Activated naive CD8-positive, alpha-beta T cell treated with anti-CD3 and anti-CD28 coated beads, Interleukin-2, amount 10 ng/mL, durations not matched to agents 7 days and 5 days (primary cell): ENCODE measurements around the gene TSHZ3. TPM values are rescaled to one million over a fixed set of nuclear protein-coding genes. Genes with fewer than 3 reads are reported as not detected.

ENCODE experiments used
- ATAC-seq: fragments of 150-1000 bp; cut with Tn5 transposase; one replicate; pipeline ENCODE4 v1.10.0; 2021; ENCODE audit warnings: low read depth, moderate library complexity
- POLR2A ChIA-PET: fragments of 350-600 bp; sonication (Branson Sonifier 250); formaldehyde crosslinking; loops from one replicate; lab custom pipeline; 2021; ENCODE audit warnings: antibody characterized with exemption; lab: Charles Lee
- DNase-seq: peaks from one replicate; pipeline ENCODE4 v3.0.0; 2021
- H3K27ac Mint-ChIP-seq: one replicate; pipeline ENCODE4 v1.8.0; 2022; ENCODE audit warnings: mild to moderate bottlenecking, mixed read lengths
- H3K27me3 Mint-ChIP-seq: one replicate; pipeline ENCODE4 v1.8.0; 2022; ENCODE audit warnings: mild to moderate bottlenecking, moderate library complexity, mixed read lengths
- H3K36me3 Mint-ChIP-seq: one replicate; pipeline ENCODE4 v1.8.0; 2021; ENCODE audit warnings: mild to moderate bottlenecking, mixed read lengths
- H3K4me1 Mint-ChIP-seq: one replicate; pipeline ENCODE4 v1.8.0; 2021; ENCODE audit warnings: mixed read lengths
- H3K4me3 Mint-ChIP-seq: one replicate; pipeline ENCODE4 v1.8.0; 2022; ENCODE audit warnings: mild to moderate bottlenecking, moderate library complexity, mixed read lengths
- H3K9me3 Mint-ChIP-seq: one replicate; pipeline ENCODE4 v1.8.0; 2021; ENCODE audit warnings: mixed read lengths
- total RNA-seq, 2 experiments: library from RNA; stranded (reverse); gene quantifications; one replicate each; pipeline ENCODE4 v1.2.3, GENCODE V29; 2021

TSHZ3 gene
- total RNA-seq, 2 experiments from 2014 or later, result 0.45 to 1.00 TPM

DNA sequence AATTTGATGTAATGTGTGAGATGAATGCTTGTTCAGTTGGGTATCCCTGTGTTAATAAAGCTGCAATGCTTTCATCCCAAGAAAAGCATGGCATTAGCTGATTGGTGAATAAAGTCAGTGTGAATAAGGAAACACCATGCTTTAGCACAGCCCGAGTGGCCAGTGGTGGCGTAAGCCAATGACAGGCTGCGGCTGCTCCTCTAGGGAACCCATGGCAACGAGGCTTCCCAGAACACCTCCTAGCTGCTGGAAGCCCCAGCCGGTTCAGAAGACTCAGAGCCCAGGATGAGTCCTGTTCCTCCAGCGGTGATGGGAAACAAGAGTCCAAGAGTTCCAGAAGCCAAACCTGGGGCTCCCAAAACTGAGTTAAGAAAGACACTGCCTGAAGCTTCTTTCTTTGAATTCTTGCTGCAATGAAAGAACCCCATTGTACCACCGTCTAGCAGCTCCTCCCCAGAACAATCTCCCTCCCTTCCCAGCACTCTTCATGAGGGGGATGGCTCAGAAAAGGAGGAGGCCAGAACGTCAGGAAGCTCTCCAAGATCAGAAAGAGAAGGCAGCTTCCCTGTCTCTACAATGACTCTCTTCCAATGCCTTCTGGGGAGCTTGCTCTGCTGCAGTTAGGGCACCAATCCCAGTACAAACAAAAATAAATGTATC lies 58.2 kb downstream of the TSHZ3 start:
- no peaks in the 10 kb centered on the region for H3K9me3 Mint-ChIP-seq
- peaks cover 5% of the 10 kb centered on the region for H3K27me3 Mint-ChIP-seq
- peaks cover under 1% of the 10 kb centered on the region for H3K4me1 Mint-ChIP-seq
- H3K4me3 Mint-ChIP-seq, result no peak overlapping the region
- ATAC-seq, result no peak
- H3K27ac Mint-ChIP-seq, result no peak overlapping the region
- DNase-seq, result no peak
- POLR2A ChIA-PET, result no interaction called here
- H3K36me3 Mint-ChIP-seq, result no peaks in the 10 kb centered on the region

DNA sequence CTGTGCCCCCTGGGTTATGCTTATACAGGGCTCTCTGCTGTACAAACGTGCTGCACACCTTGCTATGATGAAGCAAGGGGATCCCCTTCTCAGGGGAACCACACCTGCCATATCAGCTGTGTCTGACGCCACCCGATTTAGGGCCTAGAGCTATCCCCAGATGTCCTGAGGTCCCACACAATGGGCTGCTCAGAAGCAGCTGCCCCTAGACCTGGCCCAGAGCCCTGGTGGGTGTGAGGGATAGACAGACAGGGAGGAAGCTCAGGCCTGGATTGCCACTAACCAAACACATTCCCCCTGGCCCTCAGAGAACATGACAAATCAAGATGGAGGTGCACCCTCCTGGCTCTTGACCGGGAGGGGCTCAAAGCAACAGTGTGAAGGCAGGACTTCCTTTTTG lies 59.3 kb downstream of the TSHZ3 start:
- no peak for ATAC-seq

DNA sequence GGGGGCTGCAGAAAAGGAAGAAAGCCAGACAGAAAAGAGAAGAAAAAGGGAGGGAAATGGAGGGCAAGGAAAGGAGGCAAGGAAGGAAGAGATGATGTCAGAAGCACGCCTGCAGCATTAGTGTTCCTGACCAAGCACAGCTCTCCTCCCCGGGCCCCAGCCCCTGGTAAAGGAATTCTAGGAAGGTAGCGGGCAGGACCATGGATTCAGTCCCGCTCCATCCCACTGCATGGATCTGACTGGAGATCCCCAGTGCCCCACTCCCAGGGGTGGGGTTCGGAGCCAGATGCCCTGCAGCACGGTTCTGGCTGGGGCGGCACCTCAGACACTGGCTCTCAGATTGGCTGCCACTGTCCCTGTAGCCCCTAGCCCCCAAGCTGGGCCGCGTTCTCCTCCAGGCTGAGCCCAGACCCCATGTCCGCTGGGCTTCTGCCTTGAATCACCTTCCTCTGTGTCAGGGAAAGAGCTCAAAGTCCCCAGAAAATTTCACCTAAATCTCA lies 59.8 kb downstream of the TSHZ3 start:
- POLR2A ChIA-PET, result no interaction called here
- Mint-ChIP-seq H3K27me3 (peaks cover 5% of the 10 kb centered on the region), H3K4me1 (peaks cover 3% of the 10 kb centered on the region)

More for the DNA sequence above, 59.3 kb downstream of the TSHZ3 start:
- no peaks in the 10 kb centered on the region for H3K36me3 Mint-ChIP-seq
- H3K9me3 Mint-ChIP-seq, result no peaks in the 10 kb centered on the region
- H3K27me3 Mint-ChIP-seq, result peaks cover 5% of the 10 kb centered on the region
- H3K4me1 Mint-ChIP-seq, result peaks cover 3% of the 10 kb centered on the region
- POLR2A ChIA-PET, result no interaction called here
- no peak overlapping the region for H3K4me3 Mint-ChIP-seq
- H3K27ac Mint-ChIP-seq, result no peak overlapping the region
- DNase-seq, result no peak

DNA sequence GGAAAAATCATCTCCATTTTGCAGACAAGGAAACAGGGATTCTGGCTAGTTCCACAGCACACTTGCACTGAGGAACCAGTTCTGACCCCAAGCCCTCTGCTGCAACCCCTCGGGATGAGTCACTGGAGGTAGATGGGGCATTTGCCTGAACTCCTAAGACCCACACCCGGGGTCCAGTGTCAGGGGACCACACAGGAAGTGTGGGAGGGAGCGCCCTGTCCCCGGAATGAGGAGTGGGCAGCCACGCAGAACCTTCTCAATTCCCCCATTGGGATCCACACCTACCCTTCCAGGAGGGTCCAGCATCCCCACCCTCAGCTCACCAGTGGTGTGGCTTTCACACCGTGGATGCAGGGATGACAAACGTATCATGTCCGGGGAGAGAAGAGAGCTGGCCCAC lies 62.7 kb downstream of the TSHZ3 start:
- no peak overlapping the region for H3K27ac Mint-ChIP-seq
- POLR2A ChIA-PET, result no interaction called here
- ATAC-seq (no peak), DNase-seq (no peak)
- H3K9me3 Mint-ChIP-seq, result no peaks in the 10 kb centered on the region
- no peaks in the 10 kb centered on the region for H3K36me3 Mint-ChIP-seq
- peaks cover 3% of the 10 kb centered on the region for H3K4me1 Mint-ChIP-seq
- no peaks in the 10 kb centered on the region for H3K27me3 Mint-ChIP-seq
- H3K4me3 Mint-ChIP-seq, result no peak overlapping the region

More for the DNA sequence above, 59.8 kb downstream of the TSHZ3 start:
- Mint-ChIP-seq H3K4me3 (no peak overlapping the region), H3K36me3 (no peaks in the 10 kb centered on the region), H3K27ac (no peak overlapping the region), H3K9me3 (no peaks in the 10 kb centered on the region)
- ATAC-seq, result no peak
- DNase-seq, result no peak

DNA sequence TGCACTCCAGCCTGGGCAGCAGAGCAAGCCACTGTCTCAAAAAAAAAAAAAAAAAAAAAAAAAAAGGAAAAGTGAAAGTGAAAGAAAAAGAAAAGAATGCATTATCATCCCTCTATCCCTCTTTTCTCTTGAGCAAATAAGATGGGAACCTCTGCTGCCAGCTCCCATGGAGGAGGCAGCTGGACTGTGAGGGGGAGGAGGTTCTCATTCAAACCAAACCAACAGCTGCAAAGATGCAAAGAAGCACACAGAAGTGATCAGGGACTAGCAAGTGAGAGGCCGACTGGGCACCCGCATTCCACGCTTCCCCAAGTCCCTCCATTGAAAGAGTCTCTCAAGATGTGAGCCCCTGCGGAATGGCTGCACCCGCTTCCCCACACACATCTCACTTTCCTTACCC lies 63.5 kb downstream of the TSHZ3 start:
- no peak overlapping the region for H3K4me3 Mint-ChIP-seq
- peaks cover 3% of the 10 kb centered on the region for H3K4me1 Mint-ChIP-seq
- H3K36me3 Mint-ChIP-seq, result no peaks in the 10 kb centered on the region
- DNase-seq, result no peak
- POLR2A ChIA-PET, result interaction anchor here (0.6 kb wide), 1 partner anchor 496 kb away, joined by 3 read pairs; no protein-coding TSS in a partner anchor
- ATAC-seq, result no peak
- H3K27me3 Mint-ChIP-seq, result no peaks in the 10 kb centered on the region
- no peak overlapping the region for H3K27ac Mint-ChIP-seq
- H3K9me3 Mint-ChIP-seq, result no peaks in the 10 kb centered on the region

DNA sequence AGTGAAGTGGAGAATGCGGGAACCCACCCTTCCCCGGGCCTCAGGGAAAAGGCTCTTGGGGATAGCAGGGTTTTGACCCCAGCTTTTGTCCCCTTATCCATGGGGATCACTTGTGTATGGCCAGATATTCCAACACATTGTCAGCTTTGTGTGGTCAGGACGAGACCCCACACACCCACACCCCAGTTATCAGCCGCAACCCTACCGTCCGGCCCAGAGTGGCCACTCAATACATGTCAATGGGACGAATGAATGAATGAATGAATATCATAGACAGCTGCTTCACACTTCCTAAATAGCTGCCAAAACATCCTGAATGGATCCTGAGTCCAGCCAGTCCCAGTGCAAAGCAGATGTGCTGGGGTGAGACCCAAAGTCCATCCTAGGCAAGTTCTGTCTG lies 64.6 kb downstream of the TSHZ3 start:
- DNase-seq (no peak), ATAC-seq (no peak)
- Mint-ChIP-seq H3K36me3 (no peaks in the 10 kb centered on the region), H3K9me3 (no peaks in the 10 kb centered on the region), H3K4me3 (no peak overlapping the region), H3K27me3 (no peaks in the 10 kb centered on the region), H3K27ac (no peak overlapping the region), H3K4me1 (peaks cover 3% of the 10 kb centered on the region)
- POLR2A ChIA-PET, result no interaction called here

DNA sequence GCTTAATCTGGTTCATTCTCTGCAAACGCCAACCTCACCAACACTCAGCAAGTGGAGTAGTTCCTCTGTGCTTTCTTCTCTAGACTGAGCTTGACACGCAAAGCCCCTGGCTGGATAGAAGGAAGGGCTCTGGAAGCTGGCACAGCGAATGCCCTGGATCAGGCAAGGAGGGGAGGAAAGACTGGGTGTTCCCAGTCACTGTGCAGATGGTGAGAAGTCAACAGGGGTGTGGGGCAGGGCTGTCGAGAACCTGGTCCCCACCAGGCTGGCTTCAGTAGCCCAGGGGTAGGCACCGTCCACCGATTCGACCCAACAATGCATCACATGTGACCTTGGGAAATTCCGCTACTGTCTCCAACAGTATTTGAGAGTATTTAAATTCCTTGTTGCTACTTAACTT lies 65.5 kb downstream of the TSHZ3 start:
- no peak for ATAC-seq
- POLR2A ChIA-PET, result no interaction called here

DNA sequence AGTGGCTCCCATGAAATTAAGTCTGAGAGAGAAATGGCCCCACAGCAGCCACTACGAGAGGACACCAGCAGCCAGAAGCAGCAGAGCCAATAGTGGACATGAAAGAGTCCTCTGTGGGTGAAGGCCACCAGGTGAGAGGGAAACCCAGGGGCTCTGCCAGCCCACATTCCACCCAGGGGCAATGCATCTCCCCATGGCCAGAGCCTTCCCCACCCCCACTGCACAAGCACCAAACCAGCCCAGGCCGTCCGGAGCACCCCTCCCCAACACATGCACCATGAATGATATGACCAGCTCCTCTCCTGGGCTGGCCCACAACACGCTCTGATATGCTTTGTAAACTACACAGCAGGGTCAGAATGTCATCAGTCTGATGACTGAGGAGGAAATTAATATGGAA lies 66.9 kb downstream of the TSHZ3 start:
- POLR2A ChIA-PET, result no interaction called here
- Mint-ChIP-seq H3K4me3 (no peak overlapping the region), H3K36me3 (no peaks in the 10 kb centered on the region), H3K27ac (no peak overlapping the region), H3K4me1 (peaks cover 3% of the 10 kb centered on the region), H3K27me3 (no peaks in the 10 kb centered on the region), H3K9me3 (no peaks in the 10 kb centered on the region)
- no peak for DNase-seq
- ATAC-seq, result no peak

More for the DNA sequence above, 65.5 kb downstream of the TSHZ3 start:
- no peaks in the 10 kb centered on the region for H3K27me3 Mint-ChIP-seq
- no peak for DNase-seq
- no peaks in the 10 kb centered on the region for H3K9me3 Mint-ChIP-seq
- H3K36me3 Mint-ChIP-seq, result no peaks in the 10 kb centered on the region
- peaks cover 3% of the 10 kb centered on the region for H3K4me1 Mint-ChIP-seq
- no peak overlapping the region for H3K27ac Mint-ChIP-seq
- no peak overlapping the region for H3K4me3 Mint-ChIP-seq

DNA sequence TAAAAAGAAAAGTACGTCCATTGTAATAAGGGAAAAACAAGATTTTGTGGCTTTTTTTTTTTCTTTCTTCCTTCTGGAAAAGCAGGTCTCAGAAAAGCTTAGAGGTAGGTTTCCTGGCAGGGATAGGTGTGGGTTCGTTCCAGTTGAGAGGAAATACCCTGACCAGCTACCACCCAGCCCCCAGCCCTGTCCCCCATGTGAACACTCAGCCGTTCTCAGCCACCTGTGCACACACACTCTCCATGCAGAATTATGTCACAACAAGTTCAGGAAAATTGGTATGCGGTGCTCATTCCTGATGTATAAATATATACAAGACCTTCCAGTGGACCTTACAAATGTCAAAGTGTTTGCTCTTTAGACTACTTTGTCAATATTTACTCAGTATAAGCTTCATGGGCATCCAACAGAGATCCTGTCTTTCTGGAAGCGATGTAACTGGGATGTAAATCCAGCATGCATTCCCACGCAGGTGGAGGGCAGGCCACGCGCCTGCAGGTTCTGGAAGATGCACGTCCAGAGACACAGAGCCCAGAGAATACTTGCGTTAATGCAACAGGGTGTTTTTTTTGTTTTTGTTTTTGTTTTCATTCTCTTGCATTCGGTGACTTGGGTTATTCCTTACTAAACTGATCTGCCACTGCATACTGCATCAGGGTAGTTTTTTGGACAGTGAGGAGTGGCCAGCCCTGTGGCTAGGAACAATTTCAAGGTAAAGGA lies 68.8 kb downstream of the TSHZ3 start:
- POLR2A ChIA-PET, result no interaction called here
- ATAC-seq (no peak), DNase-seq (no peak)
- H3K36me3 Mint-ChIP-seq, result no peaks in the 10 kb centered on the region
- H3K27ac Mint-ChIP-seq, result no peak overlapping the region
- no peaks in the 10 kb centered on the region for H3K4me1 Mint-ChIP-seq
- no peaks in the 10 kb centered on the region for H3K9me3 Mint-ChIP-seq
- no peaks in the 10 kb centered on the region for H3K27me3 Mint-ChIP-seq
- no peak overlapping the region for H3K4me3 Mint-ChIP-seq

DNA sequence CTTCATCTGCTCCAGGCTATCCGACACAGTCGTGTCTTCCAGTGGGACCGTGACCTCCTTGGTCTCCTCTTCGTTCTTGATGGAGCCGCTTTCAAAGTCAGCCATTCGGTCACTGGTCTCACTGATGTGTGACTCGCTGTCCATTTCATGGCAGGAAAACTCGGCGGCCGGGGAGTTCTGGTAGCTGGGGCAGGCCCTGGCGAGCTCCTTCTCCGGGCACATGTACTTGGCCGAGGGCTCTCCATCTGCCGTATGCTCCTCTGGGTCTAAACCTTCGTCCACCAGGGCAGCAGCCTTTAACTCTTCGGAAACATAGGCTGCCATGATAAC lies 69.8 kb downstream of the TSHZ3 start:
- ATAC-seq (no peak), DNase-seq (no peak)
- no peaks in the 10 kb centered on the region for H3K9me3 Mint-ChIP-seq
- H3K27me3 Mint-ChIP-seq, result peaks cover 2% of the 10 kb centered on the region
- POLR2A ChIA-PET, result no interaction called here
- H3K36me3 Mint-ChIP-seq, result no peaks in the 10 kb centered on the region
- H3K4me3 Mint-ChIP-seq, result no peak overlapping the region
- no peaks in the 10 kb centered on the region for H3K4me1 Mint-ChIP-seq
- H3K27ac Mint-ChIP-seq, result no peak overlapping the region

DNA sequence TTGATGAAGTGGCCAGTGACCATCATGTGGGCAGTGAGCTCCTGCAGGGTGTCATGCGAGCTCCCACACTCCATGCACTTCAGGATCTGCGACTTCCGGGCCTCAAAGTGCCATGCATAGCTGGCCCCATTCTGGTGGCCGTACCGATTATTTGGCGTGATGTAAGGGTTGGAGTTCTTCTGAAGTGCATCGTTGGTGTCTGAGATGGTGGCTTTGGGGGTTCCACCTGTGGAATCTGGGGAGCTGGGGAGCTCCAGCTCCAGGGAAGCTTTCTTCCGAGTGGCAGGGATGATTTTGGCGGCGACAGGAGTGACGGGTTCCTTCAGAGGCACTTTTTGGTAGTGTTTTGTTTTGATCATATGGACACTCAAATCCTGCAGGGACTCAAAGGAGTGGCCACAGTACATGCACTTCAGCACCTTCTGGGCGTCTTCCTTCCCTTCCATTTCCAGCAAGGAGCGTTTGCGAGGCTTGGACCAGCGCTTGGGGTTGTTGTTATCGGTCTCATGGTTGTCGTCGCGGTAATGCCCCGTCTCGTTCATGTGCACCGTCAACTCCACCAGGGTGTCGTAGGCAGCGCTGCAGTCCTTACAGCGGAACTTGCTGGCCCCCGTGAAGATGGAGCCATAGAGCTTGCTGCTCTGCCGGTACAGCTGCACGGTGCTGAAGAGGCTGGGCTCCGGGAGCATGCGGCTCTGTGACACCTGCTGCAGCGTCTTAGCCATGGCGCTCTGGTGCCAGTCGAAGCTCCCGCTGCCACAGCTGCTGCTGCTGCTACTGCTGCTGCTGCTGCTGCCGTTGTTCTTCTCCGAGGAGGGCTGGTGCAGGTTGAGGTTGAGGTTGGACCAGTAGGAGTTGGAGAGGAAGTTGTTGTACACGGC lies 70.4 kb downstream of the TSHZ3 start:
- Mint-ChIP-seq H3K36me3 (no peaks in the 10 kb centered on the region), H3K27me3 (peaks cover 2% of the 10 kb centered on the region), H3K9me3 (no peaks in the 10 kb centered on the region), H3K4me1 (no peaks in the 10 kb centered on the region), H3K4me3 (no peak overlapping the region), H3K27ac (no peak overlapping the region)
- no peak for ATAC-seq
- POLR2A ChIA-PET, result no interaction called here
- DNase-seq, result no peak

DNA sequence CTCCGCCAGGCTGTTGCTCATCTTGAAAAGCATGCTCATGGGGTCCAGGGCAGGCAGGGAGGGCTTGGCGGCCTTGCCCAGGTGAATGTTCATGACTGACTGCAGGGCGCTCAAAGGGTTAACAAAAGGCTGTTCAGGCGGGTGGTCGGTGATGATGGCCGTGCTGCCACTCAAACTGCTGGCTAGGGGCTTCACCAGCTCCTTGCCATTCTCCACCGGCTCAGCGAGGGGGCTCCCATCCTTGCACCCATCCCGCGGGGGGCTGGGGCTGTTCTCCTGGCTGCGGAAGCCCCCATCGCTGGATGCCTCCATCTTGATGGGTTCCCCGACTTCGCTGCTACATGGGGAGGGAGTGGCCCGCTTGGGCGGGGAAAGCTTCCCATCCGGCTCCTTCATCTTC lies 71.7 kb downstream of the TSHZ3 start:
- no peak for DNase-seq
- POLR2A ChIA-PET, result no interaction called here
- no peak overlapping the region for H3K4me3 Mint-ChIP-seq
- H3K27ac Mint-ChIP-seq, result no peak overlapping the region
- H3K27me3 Mint-ChIP-seq, result peaks cover 2% of the 10 kb centered on the region
- no peaks in the 10 kb centered on the region for H3K36me3 Mint-ChIP-seq
- no peaks in the 10 kb centered on the region for H3K9me3 Mint-ChIP-seq
- no peaks in the 10 kb centered on the region for H3K4me1 Mint-ChIP-seq
- ATAC-seq, result no peak

DNA sequence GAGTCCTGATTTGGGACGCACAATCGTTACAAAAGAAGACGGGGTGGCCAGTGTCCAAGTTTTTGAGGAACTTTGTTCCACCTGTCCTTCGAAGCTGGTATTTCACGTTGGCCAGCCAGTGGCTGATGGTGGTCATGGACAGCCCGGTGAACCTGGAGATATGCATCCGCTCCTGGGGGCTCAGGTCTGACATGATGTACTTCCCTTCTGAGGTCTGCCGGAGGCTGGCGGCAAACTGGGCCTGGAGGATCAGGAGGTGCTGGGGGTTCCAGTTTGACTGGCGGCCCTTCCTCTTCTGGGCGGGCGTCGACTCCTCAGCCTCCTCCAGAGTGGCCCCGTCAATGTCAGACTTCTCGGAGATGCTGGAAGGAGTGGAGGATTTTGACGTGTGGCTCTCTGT lies 72.4 kb downstream of the TSHZ3 start:
- Mint-ChIP-seq H3K4me1 (no peaks in the 10 kb centered on the region), H3K36me3 (no peaks in the 10 kb centered on the region), H3K9me3 (no peaks in the 10 kb centered on the region), H3K27me3 (peaks cover 2% of the 10 kb centered on the region), H3K27ac (no peak overlapping the region), H3K4me3 (no peak overlapping the region)
- ATAC-seq, result no peak
- DNase-seq, result no peak
- POLR2A ChIA-PET, result no interaction called here

DNA sequence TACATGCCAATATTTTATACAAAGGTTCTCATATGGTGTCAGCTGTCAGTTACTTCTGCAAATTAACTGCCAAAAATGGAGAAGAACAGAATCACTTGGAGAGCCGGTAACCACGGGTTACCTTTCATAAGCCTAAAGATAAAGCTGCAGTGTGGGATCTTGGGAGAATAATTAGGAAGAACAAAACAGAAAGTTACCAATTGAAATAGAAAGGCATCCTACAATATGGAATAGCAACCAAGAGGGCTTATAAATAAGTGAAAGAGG lies 74.2 kb downstream of the TSHZ3 start:
- no peaks in the 10 kb centered on the region for H3K9me3 Mint-ChIP-seq
- DNase-seq, result no peak
- H3K27me3 Mint-ChIP-seq, result peaks cover 2% of the 10 kb centered on the region
- no peaks in the 10 kb centered on the region for H3K4me1 Mint-ChIP-seq
- POLR2A ChIA-PET, result no interaction called here
- no peak overlapping the region for H3K27ac Mint-ChIP-seq
- ATAC-seq, result no peak
- H3K36me3 Mint-ChIP-seq, result no peaks in the 10 kb centered on the region
- H3K4me3 Mint-ChIP-seq, result no peak overlapping the region
